Tibial artery (tissue), 4 donors: ENCODE data around the gene NOXO1.

ENCODE experiments used
- DNase-seq, 2 donors: peaks; one replicate each; pipeline ENCODE4 v3.0.0-alpha.2; 2019
- H3K27ac ChIP-seq, 2 donors: fragments of 200-600 bp; sonication (generic) in 1 of 2; 1 replicate in 1 of 2; 2 replicates in 1 of 2; pipeline ENCODE4 v1.5.1; 2018 to 2019; ENCODE audit warnings: mild to moderate bottlenecking in 1 of 2
- H3K27me3 ChIP-seq, 2 donors: fragments of 200-600 bp; sonication (generic) in 1 of 2; one replicate each; pipeline versions ENCODE4 v1.5.1 to v1.6.0; 2016 to 2019
- H3K36me3 ChIP-seq, 3 donors: fragments of 200-600 bp; sonication (generic) in 2 of 3; one replicate each; pipeline ENCODE4 v1.5.1; 2016 to 2019; ENCODE audit warnings: mild to moderate bottlenecking in 2 of 3
- H3K4me1 ChIP-seq, 4 donors: fragments of 200-600 bp; sonication (generic) in 2 of 4; 1 replicate in 3 of 4; 2 replicates in 1 of 4; pipeline ENCODE4 v1.5.1; 2016 to 2019
- H3K4me3 ChIP-seq, 2 donors: fragments of 200-600 bp; sonication (generic) in 1 of 2; 1 replicate in 1 of 2; 2 replicates in 1 of 2; pipeline ENCODE4 v1.5.1; 2018 to 2019; ENCODE audit warnings: mild to moderate bottlenecking in 2 of 2
- H3K9me3 ChIP-seq, 3 donors: fragments of 200-600 bp; sonication (generic) in 1 of 3; one replicate each; pipeline ENCODE4 v1.5.1; 2016 to 2019
- intact Hi-C: fragments of 100-400 bp; cut with DNase I; formaldehyde crosslinking; loops from one replicate; pipeline ENCODE4 v1.15.0; 2023; ENCODE audit warnings: low total_unique reads
- TF ChIP-seq, protein P1 (sequence below), 2 experiments: fragments of 200-600 bp in 1 of 2; fragments of 450-650 bp in 1 of 2; IDR thresholded peaks; one replicate each; pipeline ENCODE4 v1.5.1; 2017 to 2019; ENCODE audit warnings: antibody characterized with exemption in 2 of 2, mild to moderate bottlenecking in 1 of 2, moderate library complexity in 1 of 2

Gene NOXO1

DNA sequence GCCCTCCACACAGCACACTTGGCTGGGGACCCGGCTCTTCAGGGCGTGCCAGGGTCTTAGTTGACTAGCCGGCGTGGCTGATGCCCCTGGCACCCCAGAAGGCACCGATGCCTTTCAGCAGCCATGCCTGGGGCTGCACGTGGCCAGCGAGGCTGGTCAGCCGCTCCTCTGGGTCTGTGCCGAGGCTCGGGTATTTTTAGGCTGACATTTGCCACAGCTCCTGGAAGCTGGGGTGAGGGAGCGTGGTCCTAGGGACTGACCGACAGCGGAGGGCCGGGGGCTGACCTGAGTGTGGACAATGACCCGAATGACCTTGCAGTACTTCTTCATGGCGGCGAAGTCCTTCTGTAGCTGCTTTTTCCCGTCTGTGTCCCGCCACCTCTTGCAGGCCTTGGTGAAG, 30.7 kb downstream of the NOXO1 start:
- H3K27ac ChIP-seq, result no peak overlapping the region

GRCh38 chr16:1950047-1950446, 31.2 kb downstream of the NOXO1 start:
- H3K27me3 ChIP-seq, result peaks cover 0 to 11% of the 10 kb centered on the region in 2 donors
- H3K9me3 ChIP-seq, result no peaks in the 10 kb centered on the region
- intact Hi-C loops, result no loop called here
- H3K36me3 ChIP-seq, result no peaks in the 10 kb centered on the region
- peaks cover 0 to 7% (median 1%) of the 10 kb centered on the region in 4 donors for H3K4me1 ChIP-seq
- H3K4me3 ChIP-seq, result no peak overlapping the region
- no peak for DNase-seq
- no peak overlapping the region for H3K27ac ChIP-seq
- TF ChIP-seq, protein P1, sequence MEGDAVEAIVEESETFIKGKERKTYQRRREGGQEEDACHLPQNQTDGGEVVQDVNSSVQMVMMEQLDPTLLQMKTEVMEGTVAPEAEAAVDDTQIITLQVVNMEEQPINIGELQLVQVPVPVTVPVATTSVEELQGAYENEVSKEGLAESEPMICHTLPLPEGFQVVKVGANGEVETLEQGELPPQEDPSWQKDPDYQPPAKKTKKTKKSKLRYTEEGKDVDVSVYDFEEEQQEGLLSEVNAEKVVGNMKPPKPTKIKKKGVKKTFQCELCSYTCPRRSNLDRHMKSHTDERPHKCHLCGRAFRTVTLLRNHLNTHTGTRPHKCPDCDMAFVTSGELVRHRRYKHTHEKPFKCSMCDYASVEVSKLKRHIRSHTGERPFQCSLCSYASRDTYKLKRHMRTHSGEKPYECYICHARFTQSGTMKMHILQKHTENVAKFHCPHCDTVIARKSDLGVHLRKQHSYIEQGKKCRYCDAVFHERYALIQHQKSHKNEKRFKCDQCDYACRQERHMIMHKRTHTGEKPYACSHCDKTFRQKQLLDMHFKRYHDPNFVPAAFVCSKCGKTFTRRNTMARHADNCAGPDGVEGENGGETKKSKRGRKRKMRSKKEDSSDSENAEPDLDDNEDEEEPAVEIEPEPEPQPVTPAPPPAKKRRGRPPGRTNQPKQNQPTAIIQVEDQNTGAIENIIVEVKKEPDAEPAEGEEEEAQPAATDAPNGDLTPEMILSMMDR (IDR thresholded peaks at IDR 0.05), result no peak

More for the DNA sequence above, 30.7 kb downstream of the NOXO1 start:
- Histone ChIP-seq H3K4me1 (peaks cover 0 to 7% (median 1%) of the 10 kb centered on the region in 4 donors), H3K27me3 (peaks cover 0 to 11% of the 10 kb centered on the region in 2 donors), H3K4me3 (no peak overlapping the region), H3K9me3 (no peaks in the 10 kb centered on the region), H3K36me3 (no peaks in the 10 kb centered on the region)
- intact Hi-C loops, result no loop called here
- DNase-seq, result peak in 1 of 2 donors; percentile 60
- TF ChIP-seq, protein P1 (IDR thresholded peaks at IDR 0.05), result no peak

GRCh38 chr16:1949507-1949906, 31.8 kb downstream of the NOXO1 start:
- peaks cover 0 to 7% (median 1%) of the 10 kb centered on the region in 4 donors for H3K4me1 ChIP-seq
- intact Hi-C loops, result no loop called here
- no peak for DNase-seq

DNA sequence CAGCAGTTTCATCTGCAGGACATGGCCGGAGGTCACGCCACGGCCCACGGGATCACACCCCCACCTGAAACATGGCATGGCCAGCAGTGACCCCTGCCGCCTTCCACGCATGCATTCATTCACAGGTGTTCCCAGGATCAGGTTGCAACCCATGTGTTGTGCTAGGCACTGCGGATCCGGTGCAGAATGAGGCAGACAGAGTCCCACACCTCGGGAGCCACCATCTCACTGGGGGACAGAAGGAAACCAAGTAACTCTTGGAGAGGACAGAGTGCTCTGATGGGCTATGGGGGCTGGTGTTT, 33.9 kb downstream of the NOXO1 start:
- no peak overlapping the region for H3K27ac ChIP-seq
- TF ChIP-seq, protein P1 (IDR thresholded peaks at IDR 0.05), result no peak
- peak in 1 of 2 donors; percentile 59 for DNase-seq
- intact Hi-C loops, result no loop called here
- H3K9me3 ChIP-seq, result no peaks in the 10 kb centered on the region
- peaks cover 0 to 11% (median 5%) of the 10 kb centered on the region in 4 donors for H3K4me1 ChIP-seq
- H3K27me3 ChIP-seq, result no peaks in the 10 kb centered on the region
- H3K36me3 ChIP-seq, result no peaks in the 10 kb centered on the region
- no peak overlapping the region for H3K4me3 ChIP-seq

More at GRCh38 chr16:1949507-1949906, 31.8 kb downstream of the NOXO1 start:
- TF ChIP-seq, protein P1 (IDR thresholded peaks at IDR 0.05), result no peak
- H3K4me3 ChIP-seq, result no peak overlapping the region
- H3K27ac ChIP-seq, result no peak overlapping the region
- H3K27me3 ChIP-seq, result peaks cover 0 to 7% of the 10 kb centered on the region in 2 donors
- no peaks in the 10 kb centered on the region for H3K36me3 ChIP-seq
- no peaks in the 10 kb centered on the region for H3K9me3 ChIP-seq

DNA sequence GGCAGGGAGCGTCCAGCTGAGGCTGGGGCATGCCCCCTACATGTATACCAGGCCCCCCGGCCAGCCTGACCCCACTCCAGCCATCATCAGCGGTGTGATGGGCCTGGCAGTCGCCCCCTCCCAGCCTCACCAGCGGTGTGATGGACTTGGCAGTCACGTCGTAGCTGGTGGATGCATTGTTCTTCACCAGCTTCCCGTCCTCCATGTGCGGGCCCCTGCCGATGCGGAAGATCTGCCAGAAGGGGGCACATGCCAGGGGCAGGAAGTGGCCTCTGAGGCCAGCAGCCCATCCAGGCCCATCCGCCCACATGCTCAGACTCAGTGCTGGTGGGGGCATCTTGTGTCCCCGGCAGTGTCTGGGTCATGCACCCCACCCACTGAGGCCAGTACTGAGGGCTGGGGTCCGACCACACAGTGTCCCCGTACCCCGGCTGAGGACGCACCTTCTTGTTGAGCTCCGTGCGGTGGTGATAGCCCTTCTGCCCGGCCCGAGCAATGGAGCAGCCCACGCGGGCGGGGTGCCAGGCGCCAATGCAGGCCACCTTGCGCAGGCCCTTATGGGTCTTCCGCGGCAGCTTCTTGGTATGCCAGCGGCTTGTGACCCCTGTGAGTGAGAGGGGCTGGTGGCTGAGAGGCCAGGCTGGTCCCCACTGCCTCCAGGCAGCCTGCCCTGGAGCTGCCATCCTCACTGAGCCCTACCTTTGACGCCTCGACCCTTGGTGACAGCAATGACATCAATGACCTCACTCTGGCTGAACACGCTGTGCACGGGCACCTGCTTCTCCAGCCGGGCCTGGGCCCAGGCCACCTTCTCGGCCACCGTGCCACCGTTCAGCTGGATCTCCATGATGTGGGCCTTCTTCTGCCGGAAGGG, 34.5 kb downstream of the NOXO1 start:
- Histone ChIP-seq H3K4me3 (no peak overlapping the region), H3K36me3 (no peaks in the 10 kb centered on the region), H3K9me3 (no peaks in the 10 kb centered on the region), H3K27me3 (no peaks in the 10 kb centered on the region), H3K27ac (no peak overlapping the region), H3K4me1 (peaks cover 5 to 17% (median 10%) of the 10 kb centered on the region in 4 donors)
- intact Hi-C loops, result no loop called here
- TF ChIP-seq, protein P1 (IDR thresholded peaks at IDR 0.05), result no peak
- peak in 1 of 2 donors; percentile 63 for DNase-seq
